T-helper 2 cell treated with Interferon-gamma antibody and Interleukin-4, amounts not matched to agents 5 μg/mL and 100 μg/mL, for 36 hours (primary cell): ENCODE measurements around the gene ROR2.

Experiments
- DNase-seq: peaks from one replicate; pipeline ENCODE4 v3.0.0; 2021; ENCODE audit warnings: low spot score
- H3K27ac Mint-ChIP-seq: one replicate; pipeline ENCODE4 v1.8.0; 2021; ENCODE audit warnings: mild to moderate bottlenecking, mixed read lengths
- H3K27me3 Mint-ChIP-seq: one replicate; pipeline ENCODE4 v1.8.0; 2021; ENCODE audit warnings: low read depth, mixed read lengths
- H3K36me3 Mint-ChIP-seq: one replicate; pipeline ENCODE4 v1.8.0; 2021; ENCODE audit warnings: low read depth, mixed read lengths
- H3K4me1 Mint-ChIP-seq: one replicate; pipeline ENCODE4 v1.8.0; 2021; ENCODE audit warnings: low read depth, mixed read lengths
- H3K4me3 Mint-ChIP-seq: one replicate; pipeline ENCODE4 v1.8.0; 2022; ENCODE audit warnings: mild to moderate bottlenecking, moderate library complexity, mixed read lengths
- H3K9me3 Mint-ChIP-seq: one replicate; pipeline ENCODE4 v1.8.0; 2021; ENCODE audit warnings: mixed read lengths

Gene ROR2

GRCh38 chr9:91943478-91944470 lies 6.3 kb downstream of the ROR2 start:
- Mint-ChIP-seq H3K27me3 (peaks cover 48% of the 10 kb centered on the region), H3K4me1 (no peaks in the 10 kb centered on the region), H3K36me3 (no peaks in the 10 kb centered on the region), H3K27ac (no peak overlapping the region), H3K4me3 (no peak overlapping the region), H3K9me3 (no peaks in the 10 kb centered on the region)
- DNase-seq = no peak

- no peaks in the 10 kb centered on the region for H3K4me1 Mint-ChIP-seq
- no peaks in the 10 kb centered on the region for H3K36me3 Mint-ChIP-seq
- peaks cover 40% of the 10 kb centered on the region for H3K27me3 Mint-ChIP-seq
- H3K4me3 Mint-ChIP-seq = no peak overlapping the region
- H3K9me3 Mint-ChIP-seq = no peaks in the 10 kb centered on the region
- DNase-seq = no peak
- H3K27ac Mint-ChIP-seq = no peak overlapping the region
Measured at GRCh38 chr9:91942201-91942600, 7.8 kb downstream of the ROR2 start.

- no peak for DNase-seq
- Mint-ChIP-seq H3K27me3 (peaks cover 21% of the 10 kb centered on the region), H3K27ac (no peak overlapping the region), H3K4me1 (no peaks in the 10 kb centered on the region), H3K36me3 (no peaks in the 10 kb centered on the region), H3K4me3 (no peak overlapping the region), H3K9me3 (no peaks in the 10 kb centered on the region)
Measured at GRCh38 chr9:91939978-91940377, 10.1 kb downstream of the ROR2 start.

- Mint-ChIP-seq H3K9me3 (peaks cover 7% of the 10 kb centered on the region), H3K4me3 (no peak overlapping the region), H3K36me3 (no peaks in the 10 kb centered on the region), H3K27me3 (peaks cover 4% of the 10 kb centered on the region), H3K27ac (no peak overlapping the region), H3K4me1 (peaks cover 5% of the 10 kb centered on the region)
- DNase-seq = no peak
Measured at GRCh38 chr9:91937727-91938126, 12.3 kb downstream of the ROR2 start.

GRCh38 chr9:91937056-91937455 lies 13.0 kb downstream of the ROR2 start:
- no peaks in the 10 kb centered on the region for H3K36me3 Mint-ChIP-seq
- no peak overlapping the region for H3K27ac Mint-ChIP-seq
- peaks cover 7% of the 10 kb centered on the region for H3K9me3 Mint-ChIP-seq
- H3K4me3 Mint-ChIP-seq = no peak overlapping the region
- DNase-seq = no peak
- peaks cover 4% of the 10 kb centered on the region for H3K27me3 Mint-ChIP-seq
- H3K4me1 Mint-ChIP-seq = peaks cover 5% of the 10 kb centered on the region

GRCh38 chr9:91935805-91936514 lies 14.1 kb downstream of the ROR2 start:
- H3K4me3 Mint-ChIP-seq = no peak overlapping the region
- no peak for DNase-seq
- H3K27ac Mint-ChIP-seq = no peak overlapping the region
- H3K4me1 Mint-ChIP-seq = peaks cover 5% of the 10 kb centered on the region
- peaks cover 4% of the 10 kb centered on the region for H3K27me3 Mint-ChIP-seq
- peaks cover 17% of the 10 kb centered on the region for H3K9me3 Mint-ChIP-seq
- H3K36me3 Mint-ChIP-seq = no peaks in the 10 kb centered on the region

- peaks cover 24% of the 10 kb centered on the region for H3K9me3 Mint-ChIP-seq
- no peak overlapping the region for H3K4me3 Mint-ChIP-seq
- DNase-seq = no peak
- H3K4me1 Mint-ChIP-seq = peaks cover 5% of the 10 kb centered on the region
- peaks cover 4% of the 10 kb centered on the region for H3K27me3 Mint-ChIP-seq
- H3K36me3 Mint-ChIP-seq = no peaks in the 10 kb centered on the region
- H3K27ac Mint-ChIP-seq = no peak overlapping the region
Measured at GRCh38 chr9:91935066-91935749, 14.8 kb downstream of the ROR2 start.

GRCh38 chr9:91934654-91935053 lies 15.4 kb downstream of the ROR2 start:
- H3K27me3 Mint-ChIP-seq = peaks cover 4% of the 10 kb centered on the region
- peaks cover 29% of the 10 kb centered on the region for H3K9me3 Mint-ChIP-seq
- H3K4me3 Mint-ChIP-seq = no peak overlapping the region
- no peak for DNase-seq
- no peak overlapping the region for H3K27ac Mint-ChIP-seq
- H3K36me3 Mint-ChIP-seq = no peaks in the 10 kb centered on the region
- peaks cover 5% of the 10 kb centered on the region for H3K4me1 Mint-ChIP-seq

GRCh38 chr9:91933556-91934352 lies 16.3 kb downstream of the ROR2 start:
- Mint-ChIP-seq H3K4me3 (no peak overlapping the region), H3K4me1 (peaks cover 5% of the 10 kb centered on the region), H3K27ac (no peak overlapping the region), H3K9me3 (peaks cover 38% of the 10 kb centered on the region), H3K36me3 (no peaks in the 10 kb centered on the region), H3K27me3 (peaks cover 4% of the 10 kb centered on the region)
- no peak for DNase-seq

GRCh38 chr9:91930475-91930874 lies 19.6 kb downstream of the ROR2 start:
- peaks cover 5% of the 10 kb centered on the region for H3K4me1 Mint-ChIP-seq
- peaks cover 45% of the 10 kb centered on the region for H3K9me3 Mint-ChIP-seq
- no peak for DNase-seq
- H3K36me3 Mint-ChIP-seq = no peaks in the 10 kb centered on the region
- H3K27ac Mint-ChIP-seq = no peak overlapping the region
- no peak overlapping the region for H3K4me3 Mint-ChIP-seq
- H3K27me3 Mint-ChIP-seq = no peaks in the 10 kb centered on the region

GRCh38 chr9:91929331-91929730 lies 20.7 kb downstream of the ROR2 start:
- H3K4me1 Mint-ChIP-seq = peaks cover 5% of the 10 kb centered on the region
- no peaks in the 10 kb centered on the region for H3K27me3 Mint-ChIP-seq
- no peak for DNase-seq
- peaks cover 45% of the 10 kb centered on the region for H3K9me3 Mint-ChIP-seq
- H3K27ac Mint-ChIP-seq = no peak overlapping the region
- no peak overlapping the region for H3K4me3 Mint-ChIP-seq
- no peaks in the 10 kb centered on the region for H3K36me3 Mint-ChIP-seq

GRCh38 chr9:91927922-91928510 lies 22.0 kb downstream of the ROR2 start:
- Mint-ChIP-seq H3K27ac (no peak overlapping the region), H3K27me3 (no peaks in the 10 kb centered on the region), H3K9me3 (peaks cover 38% of the 10 kb centered on the region), H3K4me3 (no peak overlapping the region), H3K36me3 (no peaks in the 10 kb centered on the region), H3K4me1 (no peaks in the 10 kb centered on the region)
- no peak for DNase-seq

GRCh38 chr9:91924090-91924489 lies 25.9 kb downstream of the ROR2 start:
- Mint-ChIP-seq H3K4me1 (no peaks in the 10 kb centered on the region), H3K36me3 (no peaks in the 10 kb centered on the region), H3K27ac (no peak overlapping the region), H3K9me3 (peaks cover 10% of the 10 kb centered on the region), H3K4me3 (no peak overlapping the region), H3K27me3 (peaks cover 11% of the 10 kb centered on the region)
- no peak for DNase-seq
